ENCODE results near the gene SETBP1. TPM values are rescaled to one million over a fixed set of nuclear protein-coding genes. Genes with fewer than 3 reads are reported as not detected.

The SETBP1 gene
- total RNA-seq, 1 experiment from 2014 or later = 0.23 TPM

- Histone ChIP-seq H3K4me3 (ENCODE audit: low read depth in 2 of 2, low read length in 2 of 2) (no peak overlapping the region), H3K4me1 (ENCODE audit: control insufficient read depth, insufficient read depth, low read length) (no peaks in the 10 kb centered on the region), H3K27ac (ENCODE audit: low read length) (no peak overlapping the region), H3K27me3 (ENCODE audit: control insufficient read depth, insufficient read depth, low read length) (no peaks in the 10 kb centered on the region), H3K36me3 (ENCODE audit: control insufficient read depth, insufficient read depth, low read length) (no peaks in the 10 kb centered on the region), H3K9me3 (ENCODE audit: control insufficient read depth, insufficient read depth, low read depth, low read length) (no peaks in the 10 kb centered on the region)
- TF ChIP-seq REST (IDR thresholded peaks at IDR 0.05; ENCODE audit: insufficient read depth in 1 of 2, low read depth in 2 of 2, low read length in 1 of 2) (no peak), TCF7L2 (IDR thresholded peaks at IDR 0.05; ENCODE audit: low read depth, low read length) (no peak), SIN3A (IDR thresholded peaks at IDR 0.05; ENCODE audit: borderline replicate concordance, insufficient read depth, low read depth, low read length) (no peak), POLR2AphosphoS5 (IDR thresholded peaks at IDR 0.05; ENCODE audit: low read depth, low read length) (no peak), CTCF (IDR thresholded peaks at IDR 0.05) (no peak)
- ChIA-PET CTCF (no interaction called here), POLR2A (no interaction called here)
- in situ Hi-C loops (cut with HindIII; ENCODE audit: low pct_unique_long_range_greater_than_20kb, low sequenced_read_pairs) (no loop called here), intact Hi-C loops (cut with micrococcal nuclease; ENCODE audit: unreplicated experiment) (no loop called here)
- ATAC-seq (no peak), DNase-seq (ENCODE audit: low read depth, low spot score) (no peak)
- BruUV-seq (replicated peaks) = no TSS peak
These were observed 181.4 kb downstream of the SETBP1 start for GRCh38 chr18:44862112-44862511.

- intact Hi-C loops (cut with micrococcal nuclease; ENCODE audit: unreplicated experiment) (no loop called here), in situ Hi-C loops (cut with HindIII; ENCODE audit: low pct_unique_long_range_greater_than_20kb, low sequenced_read_pairs) (no loop called here)
- no peak overlapping the region for H3K4me3 ChIP-seq (ENCODE audit: low read depth in 2 of 2, low read length in 2 of 2)
- ATAC-seq = no peak
- BruUV-seq (replicated peaks) = no TSS peak
- no peak for DNase-seq (ENCODE audit: low read depth, low spot score)
- no peaks in the 10 kb centered on the region for H3K27me3 ChIP-seq (ENCODE audit: control insufficient read depth, insufficient read depth, low read length)
- CTCF ChIA-PET = no interaction called here
- H3K27ac ChIP-seq (ENCODE audit: low read length) = no peak overlapping the region
- POLR2A ChIA-PET = no interaction called here
- no peaks in the 10 kb centered on the region for H3K9me3 ChIP-seq (ENCODE audit: control insufficient read depth, insufficient read depth, low read depth, low read length)
- no peaks in the 10 kb centered on the region for H3K36me3 ChIP-seq (ENCODE audit: control insufficient read depth, insufficient read depth, low read length)
- no peaks in the 10 kb centered on the region for H3K4me1 ChIP-seq (ENCODE audit: control insufficient read depth, insufficient read depth, low read length)
- TF ChIP-seq POLR2AphosphoS5 (IDR thresholded peaks at IDR 0.05; ENCODE audit: low read depth, low read length) (no peak), CTCF (IDR thresholded peaks at IDR 0.05) (no peak), SIN3A (IDR thresholded peaks at IDR 0.05; ENCODE audit: borderline replicate concordance, insufficient read depth, low read depth, low read length) (no peak), REST (IDR thresholded peaks at IDR 0.05; ENCODE audit: insufficient read depth in 1 of 2, low read depth in 2 of 2, low read length in 1 of 2) (no peak), TCF7L2 (IDR thresholded peaks at IDR 0.05; ENCODE audit: low read depth, low read length) (no peak)
These were observed 185.4 kb downstream of the SETBP1 start for GRCh38 chr18:44866103-44866502.
